22Rv1 (cell line): ENCODE measurements around the gene UPK1A.

ENCODE experiments used
- H3K27ac ChIP-seq: fragments of 450-650 bp; 2 replicates; pipeline ENCODE4 v1.5.1; 2017
- CTCF ChIP-seq: fragments of 450-650 bp; IDR thresholded peaks from 2 replicates; pipeline ENCODE4 v1.5.1; 2017; ENCODE audit warnings: mild to moderate bottlenecking
- ZFX ChIP-seq: fragments of 450-650 bp; IDR thresholded peaks from 2 replicates; pipeline ENCODE4 v1.6.1; 2017; ENCODE audit warnings: antibody characterized with exemption, borderline replicate concordance

Gene UPK1A

DNA sequence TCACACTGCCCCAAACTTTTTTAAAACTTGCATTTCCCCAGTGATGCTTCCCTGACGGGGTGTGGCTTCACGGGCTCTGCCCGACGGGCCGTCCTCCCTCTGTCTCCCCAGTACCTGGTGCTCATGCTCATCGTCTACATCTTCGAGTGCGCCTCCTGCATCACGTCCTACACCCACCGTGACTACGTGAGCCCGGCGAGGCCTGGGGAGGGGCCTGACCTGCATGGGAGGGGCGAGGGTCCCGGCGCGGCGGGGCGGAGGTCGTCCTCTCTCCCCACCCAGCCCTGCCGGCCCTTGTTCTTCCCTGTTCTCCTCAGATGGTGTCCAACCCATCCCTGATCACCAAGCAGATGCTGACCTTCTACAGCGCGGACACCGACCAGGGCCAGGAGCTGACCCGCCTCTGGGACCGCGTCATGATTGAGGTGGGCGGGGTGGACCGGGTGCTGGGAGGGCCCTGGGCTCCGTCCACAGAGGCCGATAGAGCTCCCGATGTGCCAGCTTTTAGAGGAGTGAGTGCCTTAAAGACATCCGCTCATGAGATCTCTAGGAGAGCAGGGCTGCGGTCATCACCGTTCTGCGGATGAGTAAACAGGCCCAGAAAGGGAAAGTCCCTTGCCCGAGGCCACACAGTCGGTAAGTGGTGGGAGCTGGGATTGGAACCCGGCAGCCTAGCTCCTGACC, 6.9 kb downstream of the UPK1A start:
- no peak overlapping the region for H3K27ac ChIP-seq
- TF ChIP-seq CTCF, result no peak
- no peak for TF ChIP-seq ZFX

DNA sequence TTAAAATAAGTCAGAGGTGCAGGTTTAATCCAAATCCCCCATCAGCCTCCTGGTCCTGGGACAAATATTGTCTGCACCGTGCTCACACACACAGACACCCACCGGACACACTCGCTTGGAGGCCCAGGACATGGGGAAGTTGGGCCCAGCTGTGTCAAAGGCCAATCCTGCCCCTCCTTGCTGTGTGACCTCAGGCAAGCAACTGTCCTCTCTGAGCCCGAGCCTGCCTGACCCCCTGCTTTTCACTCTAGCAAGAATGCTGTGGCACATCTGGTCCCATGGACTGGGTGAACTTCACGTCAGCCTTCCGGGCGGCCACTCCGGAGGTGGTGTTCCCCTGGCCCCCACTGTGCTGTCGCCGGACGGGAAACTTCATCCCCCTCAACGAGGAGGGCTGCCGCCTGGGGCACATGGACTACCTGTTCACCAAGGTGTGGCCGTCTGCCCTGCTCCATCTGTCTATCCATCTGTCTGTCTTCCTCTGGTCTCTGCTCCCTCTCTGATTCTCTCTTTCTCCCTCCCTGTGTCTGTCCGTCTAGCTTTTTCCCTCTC, 9.3 kb downstream of the UPK1A start:
- TF ChIP-seq CTCF (no peak), ZFX (no peak)
- H3K27ac ChIP-seq, result no peak overlapping the region

DNA sequence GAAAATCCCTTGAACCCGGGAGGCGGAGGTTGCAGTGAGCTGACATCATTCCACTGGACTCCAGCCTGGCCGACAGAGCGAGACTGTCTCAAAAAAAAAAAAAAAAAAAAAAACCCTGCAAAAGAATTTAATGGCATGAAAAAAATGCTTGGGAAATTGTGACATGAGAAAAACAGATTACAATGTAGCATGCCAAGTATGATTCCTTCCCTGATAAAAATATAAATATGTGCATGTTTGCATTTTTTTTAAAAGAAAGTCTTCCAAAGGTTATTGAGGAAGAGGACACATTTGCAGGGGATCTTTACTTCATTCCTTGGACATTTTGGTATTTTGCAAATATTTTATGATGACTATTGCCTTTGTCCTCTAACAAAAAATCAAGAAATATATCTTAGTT, 23.5 kb downstream of the UPK1A start:
- peak overlapping the region; percentile 49; the same call in 1 of the 2 replicates for H3K27ac ChIP-seq
- no peak for TF ChIP-seq ZFX
- TF ChIP-seq CTCF, result no peak

GRCh38 chr19:35691106-35691505, 24.8 kb downstream of the UPK1A start:
- peak overlapping the region; percentile 49; the same call in 1 of the 2 replicates for H3K27ac ChIP-seq

DNA sequence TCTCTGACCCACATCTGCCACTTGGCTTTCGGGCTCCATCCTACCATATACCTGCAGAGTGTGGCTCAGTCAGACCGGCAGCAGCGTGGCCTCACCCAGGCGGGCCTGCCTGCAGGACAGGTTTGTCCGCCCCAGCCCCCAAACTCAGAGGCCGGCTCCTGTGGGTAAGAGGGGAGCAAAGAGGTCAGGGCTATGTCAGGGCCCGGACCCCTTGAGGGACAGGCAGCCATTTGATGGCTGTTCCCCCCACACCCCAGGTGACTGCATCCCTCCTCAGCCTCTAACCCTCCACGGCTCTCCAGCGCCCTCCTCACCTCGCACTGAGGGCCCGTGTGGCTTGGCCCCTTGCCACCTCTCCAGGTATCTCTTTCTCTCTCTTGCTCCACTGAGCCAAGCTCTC, 25.7 kb downstream of the UPK1A start:
- TF ChIP-seq CTCF (no peak), ZFX (no peak)
- no peak overlapping the region for H3K27ac ChIP-seq

DNA sequence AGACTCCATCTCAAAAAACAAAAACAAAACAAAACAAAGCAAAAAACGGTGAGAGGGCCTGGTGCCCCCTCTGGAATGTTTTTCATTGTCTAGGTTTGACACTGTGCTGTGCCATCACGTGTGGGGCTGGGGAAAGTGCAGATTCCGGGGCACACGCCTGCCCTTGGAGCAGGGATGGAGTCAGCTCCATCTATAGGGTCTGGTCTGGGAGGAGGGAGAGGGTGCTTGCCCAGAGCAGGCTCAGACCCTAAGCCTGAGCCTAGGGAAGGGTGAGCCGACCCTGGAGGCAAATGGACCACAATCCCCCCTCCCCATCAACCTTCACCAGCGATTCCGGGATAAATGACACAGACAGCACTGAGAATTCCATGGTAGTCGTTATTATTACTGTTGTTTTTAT, 27.1 kb downstream of the UPK1A start:
- H3K27ac ChIP-seq, result no peak overlapping the region
- TF ChIP-seq CTCF (no peak), ZFX (no peak)

DNA sequence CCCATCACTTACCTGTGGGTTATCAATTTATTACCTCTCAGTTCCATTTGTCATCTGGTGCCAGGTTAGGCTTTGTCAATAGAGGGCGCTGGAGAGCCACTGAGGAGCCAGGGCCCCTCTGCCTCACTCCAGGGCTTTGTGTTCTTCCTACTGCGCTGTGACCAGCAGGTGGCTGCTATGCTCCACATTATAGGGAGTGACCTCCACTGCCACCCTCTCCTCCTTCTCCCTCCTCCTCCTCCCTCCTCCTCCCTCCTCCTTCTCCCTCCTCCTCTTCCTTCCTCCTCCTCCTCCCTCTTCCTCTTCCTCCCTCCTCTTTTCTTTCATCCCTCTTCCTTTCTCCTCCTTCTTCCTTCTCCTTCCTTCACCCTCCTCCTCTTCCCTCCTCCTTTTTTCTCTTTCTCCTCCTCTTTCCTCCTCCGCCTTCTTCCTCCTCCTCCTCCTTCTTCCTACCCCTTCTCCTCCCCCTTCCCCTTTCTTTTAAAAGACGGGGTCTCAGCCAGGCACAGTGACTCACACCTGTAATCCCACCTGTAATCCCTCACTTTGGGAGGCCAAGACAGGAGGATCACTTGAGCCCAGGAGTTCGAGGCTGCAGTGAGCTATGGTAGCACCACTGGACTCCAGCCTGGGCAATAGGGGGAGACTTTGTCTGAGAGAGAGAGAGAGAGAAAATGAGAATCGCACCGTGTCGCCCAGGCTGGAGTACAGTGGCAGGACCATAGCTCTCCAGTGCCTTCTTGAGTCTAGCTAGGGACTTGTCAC, 27.7 kb downstream of the UPK1A start:
- TF ChIP-seq ZFX, result no peak
- peak; percentile 95 for TF ChIP-seq CTCF
- H3K27ac ChIP-seq, result no peak overlapping the region
